Hepatocyte (in vitro differentiated cells): ENCODE data around the gene OR2V2. TPM values are rescaled to one million over a fixed set of nuclear protein-coding genes. Genes with fewer than 3 reads are reported as not detected.

Experiments
- DNase-seq: peaks from one replicate; pipeline ENCODE4 v3.0.0-alpha.2; 2016; ENCODE audit warnings: low spot score
- H2AFZ ChIP-seq: fragments of 200-600 bp; sonication (generic); 2 replicates; pipeline ENCODE4 v1.6.0; 2016; ENCODE audit warnings: antibody characterized with exemption, mild to moderate bottlenecking
- H3K27ac ChIP-seq: fragments of 200-600 bp; sonication (generic); 2 replicates; pipeline ENCODE4 v1.5.1; 2016; ENCODE audit warnings: mild to moderate bottlenecking
- H3K27me3 ChIP-seq: fragments of 200-600 bp; sonication (generic); 2 replicates; pipeline ENCODE4 v1.6.1; 2016
- H3K36me3 ChIP-seq: fragments of 200-600 bp; sonication (generic); replicated peaks from 2 replicates; pipeline ENCODE4 v1.5.1; 2016; ENCODE audit warnings: low read depth; ENCODE audit not compliant: insufficient read depth
- H3K4me1 ChIP-seq: fragments of 200-600 bp; sonication (generic); 2 replicates; pipeline ENCODE4 v1.5.1; 2016; ENCODE audit warnings: mild to moderate bottlenecking, moderate library complexity; ENCODE audit not compliant: insufficient read depth
- H3K4me2 ChIP-seq: fragments of 200-600 bp; sonication (generic); 2 replicates; pipeline ENCODE4 v1.6.0; 2016
- H3K4me3 ChIP-seq: fragments of 200-600 bp; sonication (generic); 2 replicates; pipeline ENCODE4 v1.5.1; 2016; ENCODE audit warnings: mild to moderate bottlenecking
- H3K79me2 ChIP-seq: fragments of 200-600 bp; sonication (generic); 2 replicates; pipeline ENCODE4 v1.6.0; 2017; ENCODE audit warnings: mild to moderate bottlenecking
- H3K9me2 ChIP-seq: fragments of 200-600 bp; sonication (generic); replicated peaks from 2 replicates; pipeline ENCODE4 v1.6.0; 2017; ENCODE audit warnings: mild to moderate bottlenecking; ENCODE audit not compliant: insufficient read depth
- H3K9me3 ChIP-seq: fragments of 200-600 bp; sonication (generic); 2 replicates; pipeline ENCODE4 v1.5.1; 2016; ENCODE audit warnings: low read depth, mild to moderate bottlenecking
- H4K20me1 ChIP-seq: fragments of 200-600 bp; sonication (generic); 2 replicates; pipeline ENCODE4 v1.6.0; 2016; ENCODE audit warnings: mild to moderate bottlenecking; ENCODE audit not compliant: insufficient read depth, poor library complexity, severe bottlenecking
- EZH2 ChIP-seq: fragments of 200-600 bp; sonication (generic); IDR thresholded peaks from 2 replicates; pipeline ENCODE4 v1.6.1; 2016; ENCODE audit warnings: antibody characterized with exemption, mild to moderate bottlenecking, borderline replicate concordance
- EZH2phosphoT487 ChIP-seq: fragments of 200-600 bp; sonication (generic); IDR thresholded peaks from one replicate; pipeline ENCODE4 v1.6.1; 2018; ENCODE audit warnings: antibody characterized with exemption, mild to moderate bottlenecking, low read depth, moderate library complexity; ENCODE audit not compliant: unreplicated experiment, severe bottlenecking
- WGBS: methylation state at CpG from one replicate; pipeline ENCODE4 v1.1.6; 2016; ENCODE audit warnings: low lambda C conversion rate; ENCODE audit errors: missing lambda C conversion rate; 5-methylcytosine and 5-hydroxymethylcytosine counted together
- polyA plus RNA-seq: library from polyadenylated mRNA; unstranded; fragments of >200 nt; fragmentation: Nextera tagmentation; extraction: Ambion mirVana; gene quantifications from 2 replicates; pipeline ENCODE4 v1.2.1, GENCODE V29; 2016
- total RNA-seq: library from RNA; depleted of rRNA; stranded (reverse); fragments of >200 nt; gene quantifications from 2 replicates; pipeline ENCODE4 v1.2.3, GENCODE V29; 2014
- TF ChIP-seq, protein P1 (sequence below): fragments of 200-600 bp; sonication (generic); IDR thresholded peaks from 2 replicates; pipeline ENCODE4 v1.5.1; 2016; ENCODE audit warnings: antibody characterized with exemption, mild to moderate bottlenecking; ENCODE audit not compliant: poor library complexity

Gene OR2V2
- total and polyA plus RNA-seq, 2 experiments from 2014 or later = not detected

DNA sequence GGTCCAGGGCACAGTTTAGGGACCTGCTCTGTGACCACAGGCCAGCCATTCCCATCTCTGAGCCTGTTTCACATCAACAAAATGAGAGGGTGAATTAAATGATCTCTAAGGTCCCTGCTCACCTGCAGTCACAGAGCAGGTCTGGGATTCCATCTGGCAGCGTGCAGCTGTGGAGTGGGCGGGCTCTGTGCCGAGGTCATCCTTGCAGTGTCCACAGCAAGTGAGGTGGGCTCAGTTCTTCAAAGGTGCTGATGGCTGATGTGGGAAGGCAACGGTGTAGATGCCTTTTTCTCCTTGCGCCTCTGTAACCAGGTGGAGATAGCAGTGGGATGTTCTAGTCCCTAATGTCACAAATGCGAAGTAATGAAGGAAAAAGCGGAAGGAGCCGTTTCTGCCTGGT, 28.3 kb upstream of the OR2V2 start:
- Histone ChIP-seq H3K4me3 (no peak overlapping the region), H3K4me2 (no peak overlapping the region), H2AFZ (no peak overlapping the region), H3K9me2 (no peaks in the 10 kb centered on the region), H3K9me3 (no peaks in the 10 kb centered on the region), H3K36me3 (no peaks in the 10 kb centered on the region), H3K27me3 (peaks cover 72% of the 10 kb centered on the region), H3K4me1 (no peaks in the 10 kb centered on the region), H4K20me1 (no peaks in the 10 kb centered on the region), H3K79me2 (no peaks in the 10 kb centered on the region), H3K27ac (no peak overlapping the region)
- 91% methylated on average over 8 of the region's 8 CpGs for WGBS
- TF ChIP-seq EZH2phosphoT487 = no peak
- no peak for DNase-seq

DNA sequence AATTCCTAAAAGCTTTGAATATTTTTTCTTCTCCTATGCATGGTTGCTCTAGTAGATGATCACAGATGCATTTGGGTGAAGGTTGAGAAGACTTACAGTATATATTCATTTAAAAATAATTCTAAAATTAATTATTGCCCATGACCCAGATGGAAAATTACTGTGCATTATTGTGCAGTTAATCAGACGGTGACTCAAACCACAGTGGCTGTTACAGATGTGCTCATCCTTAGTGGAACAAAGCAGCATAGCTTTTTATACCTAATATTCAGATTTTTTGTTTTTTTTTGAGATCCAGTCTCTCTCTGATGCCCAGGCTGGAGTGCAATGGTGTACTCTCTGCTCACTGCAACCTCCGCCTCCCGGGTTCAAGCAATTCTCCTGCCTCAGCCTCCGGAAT, 27.1 kb upstream of the OR2V2 start:
- WGBS = 90% methylated on average over 4 of the region's 4 CpGs
- Histone ChIP-seq H3K9me3 (no peaks in the 10 kb centered on the region), H3K4me2 (no peak overlapping the region), H4K20me1 (no peaks in the 10 kb centered on the region), H3K9me2 (no peaks in the 10 kb centered on the region), H3K4me1 (no peaks in the 10 kb centered on the region), H3K79me2 (no peaks in the 10 kb centered on the region), H3K4me3 (no peak overlapping the region), H3K27me3 (peaks cover 60% of the 10 kb centered on the region), H3K27ac (no peak overlapping the region), H2AFZ (no peak overlapping the region), H3K36me3 (no peaks in the 10 kb centered on the region)
- no peak for DNase-seq
- no peak for TF ChIP-seq EZH2phosphoT487
- TF ChIP-seq, protein P1, sequence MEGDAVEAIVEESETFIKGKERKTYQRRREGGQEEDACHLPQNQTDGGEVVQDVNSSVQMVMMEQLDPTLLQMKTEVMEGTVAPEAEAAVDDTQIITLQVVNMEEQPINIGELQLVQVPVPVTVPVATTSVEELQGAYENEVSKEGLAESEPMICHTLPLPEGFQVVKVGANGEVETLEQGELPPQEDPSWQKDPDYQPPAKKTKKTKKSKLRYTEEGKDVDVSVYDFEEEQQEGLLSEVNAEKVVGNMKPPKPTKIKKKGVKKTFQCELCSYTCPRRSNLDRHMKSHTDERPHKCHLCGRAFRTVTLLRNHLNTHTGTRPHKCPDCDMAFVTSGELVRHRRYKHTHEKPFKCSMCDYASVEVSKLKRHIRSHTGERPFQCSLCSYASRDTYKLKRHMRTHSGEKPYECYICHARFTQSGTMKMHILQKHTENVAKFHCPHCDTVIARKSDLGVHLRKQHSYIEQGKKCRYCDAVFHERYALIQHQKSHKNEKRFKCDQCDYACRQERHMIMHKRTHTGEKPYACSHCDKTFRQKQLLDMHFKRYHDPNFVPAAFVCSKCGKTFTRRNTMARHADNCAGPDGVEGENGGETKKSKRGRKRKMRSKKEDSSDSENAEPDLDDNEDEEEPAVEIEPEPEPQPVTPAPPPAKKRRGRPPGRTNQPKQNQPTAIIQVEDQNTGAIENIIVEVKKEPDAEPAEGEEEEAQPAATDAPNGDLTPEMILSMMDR = no peak
- no peak for TF ChIP-seq EZH2

DNA sequence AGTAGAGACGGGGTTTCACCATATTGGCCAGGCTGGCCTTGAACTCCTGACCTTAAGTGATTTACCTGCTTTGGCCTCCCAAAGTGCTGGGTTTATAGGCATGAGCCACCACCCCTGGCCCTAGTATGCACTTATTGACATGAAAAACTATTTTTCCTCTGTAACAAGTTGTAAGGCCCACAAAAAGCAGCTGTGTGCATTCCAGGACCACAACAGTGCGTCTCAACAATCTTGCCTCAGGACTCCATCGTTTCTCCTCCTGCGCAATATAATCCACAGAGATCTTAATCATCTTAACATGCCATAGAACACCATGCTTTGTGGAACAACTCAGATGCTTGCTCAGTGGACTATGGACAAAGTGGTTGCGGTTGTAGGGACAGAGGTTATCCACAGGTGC, 26.6 kb upstream of the OR2V2 start:
- 78% methylated on average over 5 of the region's 5 CpGs for WGBS
- TF ChIP-seq EZH2 = no peak
- TF ChIP-seq, protein P1 = no peak
- no peak for TF ChIP-seq EZH2phosphoT487
- H3K36me3 ChIP-seq = no peaks in the 10 kb centered on the region
- DNase-seq = no peak
- no peaks in the 10 kb centered on the region for H3K79me2 ChIP-seq
- H3K4me2 ChIP-seq = no peak overlapping the region
- H3K4me3 ChIP-seq = no peak overlapping the region
- H3K9me2 ChIP-seq = no peaks in the 10 kb centered on the region
- no peaks in the 10 kb centered on the region for H3K9me3 ChIP-seq
- H4K20me1 ChIP-seq = no peaks in the 10 kb centered on the region
- H3K27me3 ChIP-seq = peaks cover 55% of the 10 kb centered on the region
- no peaks in the 10 kb centered on the region for H3K4me1 ChIP-seq
- H3K27ac ChIP-seq = no peak overlapping the region
- H2AFZ ChIP-seq = no peak overlapping the region

DNA sequence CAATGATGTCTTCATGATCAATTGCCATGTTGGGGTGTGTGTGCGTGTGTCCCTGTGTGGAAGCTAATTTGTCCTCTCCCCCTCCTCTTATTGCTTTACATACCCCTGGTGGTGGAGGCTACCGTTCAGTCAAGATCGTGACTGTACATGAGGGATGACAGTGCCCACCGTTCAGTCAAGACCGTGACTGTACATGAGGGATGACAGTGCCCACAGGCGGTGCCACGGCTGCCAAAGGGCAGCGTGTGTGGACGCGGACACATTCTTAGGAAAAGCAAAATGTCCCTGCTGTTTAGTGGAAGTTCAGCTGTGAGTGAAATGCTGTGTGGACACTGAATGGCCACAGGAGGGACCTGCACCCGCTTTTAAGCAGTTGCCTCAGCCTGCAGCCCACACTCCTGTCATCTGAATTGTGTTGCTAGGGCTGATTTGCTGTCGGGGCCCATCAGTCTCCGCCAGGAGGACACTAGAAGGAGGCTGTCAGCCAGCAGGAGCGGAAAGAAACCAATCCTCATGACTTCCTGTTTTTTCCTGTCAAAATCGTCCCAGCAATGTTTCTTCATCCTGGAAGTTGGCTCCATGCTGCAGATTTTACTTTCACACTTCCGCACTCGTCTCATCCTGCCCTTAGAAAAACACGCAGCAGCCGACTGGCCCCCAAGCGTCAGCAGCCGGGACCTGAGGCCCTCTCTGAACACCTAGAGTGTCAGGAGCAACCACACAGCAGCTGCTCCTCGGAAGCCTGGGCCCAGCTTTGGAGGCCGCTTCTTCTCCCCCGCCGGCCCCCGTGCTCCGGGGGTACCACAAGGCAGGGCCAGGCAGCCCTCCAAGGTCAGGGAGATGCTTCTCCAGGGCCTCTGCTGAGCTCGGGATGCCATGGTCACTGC, 25.5 kb upstream of the OR2V2 start:
- H3K9me2 ChIP-seq = no peaks in the 10 kb centered on the region
- H4K20me1 ChIP-seq = no peaks in the 10 kb centered on the region
- H2AFZ ChIP-seq = no peak overlapping the region
- no peaks in the 10 kb centered on the region for H3K36me3 ChIP-seq
- H3K4me2 ChIP-seq = no peak overlapping the region
- no peaks in the 10 kb centered on the region for H3K9me3 ChIP-seq
- TF ChIP-seq EZH2 (no peak), EZH2phosphoT487 (no peak)
- TF ChIP-seq, protein P1 = no peak
- WGBS = 81% methylated on average over 28 of the region's 28 CpGs
- no peak for DNase-seq
- H3K27me3 ChIP-seq = peaks cover 44% of the 10 kb centered on the region
- no peak overlapping the region for H3K4me3 ChIP-seq
- H3K79me2 ChIP-seq = no peaks in the 10 kb centered on the region
- no peaks in the 10 kb centered on the region for H3K4me1 ChIP-seq
- no peak overlapping the region for H3K27ac ChIP-seq
